ENCODE measurements around the gene ATG14. TPM values are rescaled to one million over a fixed set of nuclear protein-coding genes. Genes with fewer than 3 reads are reported as not detected.
"Not testable (repeated sequence)": the region's sequence is repeated elsewhere in the genome, so short reads cannot be mapped to it uniquely, and the experiment has no call there.

The ATG14 gene
- total RNA-seq, 2 experiments from 2014 or later = 4.1 to 4.7 TPM

DNA sequence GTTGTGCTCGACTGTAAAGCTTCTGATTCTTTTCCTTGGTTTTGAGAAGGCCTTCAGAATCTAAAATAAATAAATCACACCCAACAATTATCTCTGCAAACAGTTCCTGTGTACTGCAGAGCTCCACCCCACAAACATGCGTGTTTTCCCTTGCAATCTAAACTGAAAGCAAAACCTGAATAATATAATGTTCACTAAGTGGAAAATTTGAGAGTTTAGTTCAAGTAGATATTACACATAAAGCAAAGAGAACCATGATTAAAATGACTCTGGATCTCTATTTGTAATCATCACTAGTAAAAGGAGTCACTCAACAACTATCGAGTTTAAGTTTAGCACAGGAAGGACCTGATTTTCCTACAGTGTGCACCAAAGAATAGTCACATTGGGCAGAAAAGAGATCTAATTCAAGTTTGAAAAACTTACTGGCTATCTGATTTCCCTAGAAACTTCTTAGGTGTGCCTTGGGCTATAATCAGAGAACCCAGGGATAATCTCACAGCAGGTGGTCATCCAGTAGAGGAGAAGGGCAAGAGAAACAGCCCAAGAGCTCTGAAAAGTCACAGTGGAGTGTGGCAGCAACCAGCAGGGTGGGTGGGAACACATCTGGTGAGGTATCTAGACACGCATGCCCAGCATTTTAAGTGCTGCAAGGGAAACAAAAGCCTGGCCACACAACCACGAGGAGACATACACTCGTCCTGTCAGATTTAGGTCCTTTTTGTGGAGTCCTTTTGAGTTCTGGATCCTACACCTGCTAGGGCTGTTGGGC lies 25.4 kb downstream of the ATG14 start:
- CTCF ChIA-PET (ENCODE audit: unreplicated experiment) = no interaction called here

DNA sequence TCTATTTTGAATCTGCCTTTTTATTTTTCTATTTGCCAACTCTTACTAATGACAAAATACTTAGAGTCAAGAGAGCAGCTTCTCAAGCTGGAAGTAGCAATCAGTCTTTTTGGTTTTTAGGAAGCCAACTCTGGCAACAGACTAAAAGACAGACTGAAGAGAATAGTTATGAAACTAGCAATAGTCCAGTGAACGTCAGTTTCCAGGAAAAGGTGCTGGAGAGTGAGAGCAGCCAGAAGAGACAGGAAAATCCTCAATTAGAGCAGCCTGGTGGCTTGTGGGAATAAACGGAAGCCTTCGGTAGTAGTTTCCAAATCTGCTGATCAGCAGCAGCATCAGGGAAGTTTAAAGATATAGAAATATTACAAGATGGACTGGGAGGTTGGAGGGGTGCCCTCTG lies 27.1 kb downstream of the ATG14 start:
- Histone ChIP-seq H3K79me2 (ENCODE audit: insufficient read depth, low read depth, low read length) (no peaks in the 10 kb centered on the region), H2AFZ (ENCODE audit: low read length) (no peak overlapping the region), H3K27ac (ENCODE audit: low read depth, low read length, poor library complexity, severe bottlenecking) (no peak overlapping the region), H4K20me1 (ENCODE audit: insufficient read depth, low read length) (no peaks in the 10 kb centered on the region), H3K4me2 (ENCODE audit: low read length) (no peak overlapping the region), H3K36me3 (ENCODE audit: insufficient read depth, low read length) (peaks cover 13% of the 10 kb centered on the region; the same call in 1 of the 2 replicates), H3K9me2 (ENCODE audit: insufficient read depth, low read length) (no peaks in the 10 kb centered on the region), H3K9me3 (ENCODE audit: low read length) (no peaks in the 10 kb centered on the region), H3K4me1 (ENCODE audit: insufficient read depth, low read length, poor library complexity, severe bottlenecking) (no peaks in the 10 kb centered on the region), H3K4me3 (ENCODE audit: low read depth, low read length, poor library complexity, severe bottlenecking) (no peak overlapping the region)
- no peak for DNase-seq (ENCODE audit: low spot score)
- intact Hi-C loops (cut with micrococcal nuclease; ENCODE audit: unreplicated experiment) = no loop called here
- no TSS peak for BruUV-seq (replicated peaks)
- POLR2A ChIA-PET = interaction anchor here (1.6 kb wide), 1 partner anchor 10 kb away, joined by 3 read pairs; no protein-coding TSS in a partner anchor
- CTCF ChIA-PET (ENCODE audit: unreplicated experiment) = no interaction called here
- TF ChIP-seq, protein P1, sequence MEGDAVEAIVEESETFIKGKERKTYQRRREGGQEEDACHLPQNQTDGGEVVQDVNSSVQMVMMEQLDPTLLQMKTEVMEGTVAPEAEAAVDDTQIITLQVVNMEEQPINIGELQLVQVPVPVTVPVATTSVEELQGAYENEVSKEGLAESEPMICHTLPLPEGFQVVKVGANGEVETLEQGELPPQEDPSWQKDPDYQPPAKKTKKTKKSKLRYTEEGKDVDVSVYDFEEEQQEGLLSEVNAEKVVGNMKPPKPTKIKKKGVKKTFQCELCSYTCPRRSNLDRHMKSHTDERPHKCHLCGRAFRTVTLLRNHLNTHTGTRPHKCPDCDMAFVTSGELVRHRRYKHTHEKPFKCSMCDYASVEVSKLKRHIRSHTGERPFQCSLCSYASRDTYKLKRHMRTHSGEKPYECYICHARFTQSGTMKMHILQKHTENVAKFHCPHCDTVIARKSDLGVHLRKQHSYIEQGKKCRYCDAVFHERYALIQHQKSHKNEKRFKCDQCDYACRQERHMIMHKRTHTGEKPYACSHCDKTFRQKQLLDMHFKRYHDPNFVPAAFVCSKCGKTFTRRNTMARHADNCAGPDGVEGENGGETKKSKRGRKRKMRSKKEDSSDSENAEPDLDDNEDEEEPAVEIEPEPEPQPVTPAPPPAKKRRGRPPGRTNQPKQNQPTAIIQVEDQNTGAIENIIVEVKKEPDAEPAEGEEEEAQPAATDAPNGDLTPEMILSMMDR (conservative IDR thresholded peaks at IDR 0.05; ENCODE audit: low read length) = no peak
- TF ChIP-seq EZH2phosphoT487 (IDR thresholded peaks at IDR 0.05; ENCODE audit: borderline replicate concordance, low read depth, low read length) = no peak

More for the DNA sequence above, 25.4 kb downstream of the ATG14 start:
- no peak for TF ChIP-seq EZH2phosphoT487 (IDR thresholded peaks at IDR 0.05; ENCODE audit: borderline replicate concordance, low read depth, low read length)
- TF ChIP-seq, protein P1 (conservative IDR thresholded peaks at IDR 0.05; ENCODE audit: low read length) = no peak
- Histone ChIP-seq H3K27ac (ENCODE audit: low read depth, low read length, poor library complexity, severe bottlenecking) (no peak overlapping the region), H4K20me1 (ENCODE audit: insufficient read depth, low read length) (no peaks in the 10 kb centered on the region), H3K79me2 (ENCODE audit: insufficient read depth, low read depth, low read length) (no peaks in the 10 kb centered on the region), H3K36me3 (ENCODE audit: insufficient read depth, low read length) (peaks cover 13% of the 10 kb centered on the region; the same call in 1 of the 2 replicates), H3K4me2 (ENCODE audit: low read length) (no peak overlapping the region), H3K9me2 (ENCODE audit: insufficient read depth, low read length) (no peaks in the 10 kb centered on the region), H3K4me3 (ENCODE audit: low read depth, low read length, poor library complexity, severe bottlenecking) (no peak overlapping the region), H2AFZ (ENCODE audit: low read length) (no peak overlapping the region), H3K4me1 (ENCODE audit: insufficient read depth, low read length, poor library complexity, severe bottlenecking) (no peaks in the 10 kb centered on the region), H3K9me3 (ENCODE audit: low read length) (no peaks in the 10 kb centered on the region)
- no peak for DNase-seq (ENCODE audit: low spot score)
- intact Hi-C loops (cut with micrococcal nuclease; ENCODE audit: unreplicated experiment) = no loop called here
- BruUV-seq (replicated peaks) = no TSS peak
- POLR2A ChIA-PET = no interaction called here

DNA sequence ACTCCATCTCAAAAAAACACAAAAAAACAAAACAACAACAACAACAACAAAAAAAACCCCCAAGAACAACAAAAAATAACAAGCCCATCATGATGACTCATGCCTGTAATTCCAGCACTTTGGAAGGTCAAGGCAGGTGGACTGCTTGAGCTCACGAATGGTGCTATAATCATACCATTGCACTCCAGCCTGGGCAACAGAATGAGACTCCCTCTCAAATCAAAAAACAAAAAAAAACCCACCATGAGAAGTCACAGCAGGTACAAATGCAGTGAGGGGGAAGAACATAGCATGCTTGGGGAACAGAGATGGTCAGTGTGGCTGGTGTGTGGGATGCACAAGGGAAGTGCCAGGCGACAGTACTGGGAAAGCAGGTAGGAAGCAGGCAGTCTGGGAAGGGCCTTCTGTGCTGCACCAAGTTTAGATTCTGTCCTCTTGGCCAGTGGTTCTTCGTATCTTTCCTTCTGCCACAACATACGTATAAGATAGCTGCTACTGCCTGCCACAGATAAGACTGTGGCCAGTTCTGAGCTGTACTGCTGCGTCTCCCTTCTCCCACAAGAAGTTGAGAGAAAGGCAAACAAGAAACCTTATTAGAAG lies 28.0 kb downstream of the ATG14 start:
- peaks cover 8% of the 10 kb centered on the region; the same call in 1 of the 2 replicates for H3K36me3 ChIP-seq (ENCODE audit: insufficient read depth, low read length)

DNA sequence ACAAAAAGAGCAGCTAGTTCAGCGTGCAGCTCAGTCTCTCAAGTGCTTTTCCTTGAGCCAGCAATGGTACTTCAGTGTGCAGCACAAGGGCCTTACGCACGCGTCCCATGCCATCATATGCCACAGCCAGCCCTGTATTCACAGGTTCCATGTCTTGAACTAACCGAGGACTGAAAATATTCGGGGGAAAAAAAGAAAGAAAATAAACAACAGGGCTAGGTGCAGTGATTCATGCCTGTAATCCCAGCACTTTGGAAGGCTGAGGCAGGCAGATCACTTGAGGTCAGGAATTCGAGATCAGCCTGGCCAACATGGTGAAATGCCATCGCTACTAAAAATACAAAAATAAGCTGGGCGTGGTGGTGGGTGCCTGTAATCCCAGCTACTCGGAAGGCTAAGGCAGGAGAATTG lies 28.6 kb downstream of the ATG14 start:
- H4K20me1 ChIP-seq (ENCODE audit: insufficient read depth, low read length); H3K4me3 ChIP-seq (ENCODE audit: low read depth, low read length, poor library complexity, severe bottlenecking); H3K79me2 ChIP-seq (ENCODE audit: insufficient read depth, low read depth, low read length); DNase-seq (ENCODE audit: low spot score); BruUV-seq (replicated peaks); H3K9me3 ChIP-seq (ENCODE audit: low read length); intact Hi-C loops (cut with micrococcal nuclease; ENCODE audit: unreplicated experiment); H3K4me1 ChIP-seq (ENCODE audit: insufficient read depth, low read length, poor library complexity, severe bottlenecking); H3K4me2 ChIP-seq (ENCODE audit: low read length); H3K36me3 ChIP-seq (ENCODE audit: insufficient read depth, low read length); H3K9me2 ChIP-seq (ENCODE audit: insufficient read depth, low read length); CTCF ChIA-PET (ENCODE audit: unreplicated experiment); H3K27ac ChIP-seq (ENCODE audit: low read depth, low read length, poor library complexity, severe bottlenecking); H2AFZ ChIP-seq (ENCODE audit: low read length): not testable (repeated sequence)
- POLR2A ChIA-PET = interaction anchor here (1.1 to 1.6 kb wide), 2 partner anchors 9 to 48 kb away, joined by 3 read pairs; no protein-coding TSS in a partner anchor

More for the DNA sequence above, 28.0 kb downstream of the ATG14 start:
- Histone ChIP-seq H3K9me3 (ENCODE audit: low read length) (no peaks in the 10 kb centered on the region), H3K4me1 (ENCODE audit: insufficient read depth, low read length, poor library complexity, severe bottlenecking) (no peaks in the 10 kb centered on the region), H3K9me2 (ENCODE audit: insufficient read depth, low read length) (no peaks in the 10 kb centered on the region), H4K20me1 (ENCODE audit: insufficient read depth, low read length) (no peaks in the 10 kb centered on the region), H3K4me2 (ENCODE audit: low read length) (no peak overlapping the region), H3K4me3 (ENCODE audit: low read depth, low read length, poor library complexity, severe bottlenecking) (no peak overlapping the region), H3K79me2 (ENCODE audit: insufficient read depth, low read depth, low read length) (no peaks in the 10 kb centered on the region), H3K27ac (ENCODE audit: low read depth, low read length, poor library complexity, severe bottlenecking) (no peak overlapping the region), H2AFZ (ENCODE audit: low read length) (no peak overlapping the region)
- DNase-seq (ENCODE audit: low spot score) = no peak
- ChIA-PET POLR2A (interaction anchor here (0.7 to 1.6 kb wide), 3 partner anchors 9 to 27 kb away, joined by 3 read pairs; no protein-coding TSS in a partner anchor), CTCF (ENCODE audit: unreplicated experiment) (no interaction called here)
- BruUV-seq (replicated peaks) = no TSS peak
- intact Hi-C loops (cut with micrococcal nuclease; ENCODE audit: unreplicated experiment) = no loop called here
- TF ChIP-seq EZH2phosphoT487 (IDR thresholded peaks at IDR 0.05; ENCODE audit: borderline replicate concordance, low read depth, low read length) = no peak
- TF ChIP-seq, protein P1 (conservative IDR thresholded peaks at IDR 0.05; ENCODE audit: low read length) = no peak

Measured in OCI-LY7 (cell line).